OCI-LY7 (cell line): ENCODE data around the gene GALNT10. TPM values are rescaled to one million over a fixed set of nuclear protein-coding genes. Genes with fewer than 3 reads are reported as not detected.

ENCODE experiments used
- BruUV-seq: library from RNA; stranded (reverse); fragments of 400-500 nt; replicated peaks from 2 replicates; lab custom pipeline; 2021; lab: Mats Ljungman, UMichigan
- CTCF ChIA-PET: fragments of 300-600 bp; sonication (Branson Sonifier 250); formaldehyde crosslinking; loops from one replicate; lab custom pipeline; 2022; ENCODE audit warnings: antibody characterized with exemption; ENCODE audit not compliant: unreplicated experiment; lab: Charles Lee
- POLR2A ChIA-PET: fragments of 300-600 bp; sonication (Branson Sonifier 250); formaldehyde crosslinking; loops from one replicate; lab custom pipeline; 2022; ENCODE audit warnings: antibody characterized with exemption; lab: Charles Lee
- DNase-seq: peaks from one replicate; pipeline ENCODE4 v3.0.0-alpha.2; 2015; ENCODE audit warnings: low spot score
- H2AFZ ChIP-seq: fragments of 200-600 bp; sonication (generic), shearing (Covaris generic); 2 replicates; pipeline ENCODE4 v1.6.1; 2014; ENCODE audit warnings: mild to moderate bottlenecking, antibody characterized with exemption, low read length, moderate library complexity
- H3K27ac ChIP-seq: fragments of 200-600 bp; sonication (generic); 2 replicates; pipeline ENCODE4 v1.5.1; 2014; ENCODE audit warnings: mixed run types, low read depth, mild to moderate bottlenecking, moderate library complexity, low read length, inconsistent platforms; ENCODE audit not compliant: poor library complexity, severe bottlenecking
- H3K36me3 ChIP-seq: fragments of 200-600 bp; sonication (generic); 2 replicates; pipeline ENCODE4 v1.6.1; 2014; ENCODE audit warnings: mild to moderate bottlenecking, antibody characterized with exemption, low read length, moderate library complexity, mixed read lengths; ENCODE audit not compliant: insufficient read depth
- H3K4me1 ChIP-seq: fragments of 200-600 bp; sonication (generic); 2 replicates; pipeline ENCODE4 v1.5.1; 2014; ENCODE audit warnings: mild to moderate bottlenecking, low read length; ENCODE audit not compliant: insufficient read depth, poor library complexity, severe bottlenecking
- H3K4me2 ChIP-seq: fragments of 200-600 bp; sonication (generic); 2 replicates; pipeline ENCODE4 v1.6.1; 2014; ENCODE audit warnings: mild to moderate bottlenecking, low read length
- H3K4me3 ChIP-seq: fragments of 200-600 bp; sonication (generic); 2 replicates; pipeline ENCODE4 v1.5.1; 2014; ENCODE audit warnings: mild to moderate bottlenecking, low read depth, low read length; ENCODE audit not compliant: poor library complexity, severe bottlenecking
- H3K79me2 ChIP-seq: fragments of 200-600 bp; sonication (generic); 2 replicates; pipeline ENCODE4 v1.6.1; 2016; ENCODE audit warnings: low read depth, mild to moderate bottlenecking, low read length, moderate library complexity, mixed read lengths; ENCODE audit not compliant: insufficient read depth
- H3K9me2 ChIP-seq: fragments of 200-600 bp; sonication (generic); 2 replicates; pipeline ENCODE4 v1.6.1; 2016; ENCODE audit warnings: mild to moderate bottlenecking, low read length, mixed read lengths; ENCODE audit not compliant: insufficient read depth
- H3K9me3 ChIP-seq: fragments of 200-600 bp; sonication (generic); 2 replicates; pipeline ENCODE4 v1.6.1; 2014; ENCODE audit warnings: mild to moderate bottlenecking, mixed run types, low read length, mixed read lengths
- H4K20me1 ChIP-seq: fragments of 200-600 bp; sonication (generic); 2 replicates; pipeline ENCODE4 v1.6.1; 2014; ENCODE audit warnings: mild to moderate bottlenecking, antibody characterized with exemption, low read length, moderate library complexity, mixed read lengths; ENCODE audit not compliant: insufficient read depth
- CTCF ChIP-seq: fragments of 200-600 bp; sonication (generic); conservative IDR thresholded peaks from 2 replicates; pipeline ENCODE4 v1.5.1; 2014; ENCODE audit warnings: mild to moderate bottlenecking, antibody characterized with exemption, low read length, moderate library complexity, mixed read lengths
- EZH2phosphoT487 ChIP-seq: fragments of 200-600 bp; sonication (generic); IDR thresholded peaks from 2 replicates; pipeline ENCODE4 v1.6.1; 2018; ENCODE audit warnings: low read depth, borderline replicate concordance, mild to moderate bottlenecking, mixed run types, antibody characterized with exemption, low read length, moderate library complexity, mixed read lengths
- intact Hi-C: fragments of 100-400 bp; cut with micrococcal nuclease; formaldehyde crosslinking; loops from one replicate; pipeline ENCODE4 v1.10.0; 2022; ENCODE audit not compliant: unreplicated experiment
- total RNA-seq, 2 experiments: library from RNA; depleted of rRNA in 1 of 2; stranded (reverse); fragments of >200 nt in 1 of 2; shearing (Covaris generic) in 1 of 2; gene quantifications; 2 replicates each; pipeline ENCODE4 v1.2.3, GENCODE V29; 2014 to 2022

GALNT10 gene
- total RNA-seq, 2 experiments from 2014 or later: 7.3 to 20.6 TPM

GRCh38 chr5:154386952-154387629 is 196.6 kb downstream of the GALNT10 start:
- Histone ChIP-seq H4K20me1 (no peaks in the 10 kb centered on the region), H3K4me1 (peaks cover 15% of the 10 kb centered on the region), H3K9me3 (no peaks in the 10 kb centered on the region), H3K79me2 (no peaks in the 10 kb centered on the region), H3K9me2 (no peaks in the 10 kb centered on the region), H3K4me2 (no peak overlapping the region), H2AFZ (no peak overlapping the region), H3K4me3 (no peak overlapping the region), H3K36me3 (peaks cover 7% of the 10 kb centered on the region), H3K27ac (no peak overlapping the region)
- no peak for DNase-seq
- ChIA-PET CTCF (no interaction called here), POLR2A (interaction anchor here (0.5 to 0.9 kb wide), 2 partner anchors 197 to 395 kb away, joined by 3 to 4 read pairs; no protein-coding TSS in a partner anchor)
- BruUV-seq: no TSS peak
- intact Hi-C loops: no loop called here
- no peak for TF ChIP-seq CTCF
- no peak for TF ChIP-seq EZH2phosphoT487

- no peak for TF ChIP-seq EZH2phosphoT487
- no peak for TF ChIP-seq CTCF
- no peaks in the 10 kb centered on the region for H4K20me1 ChIP-seq
- no TSS peak for BruUV-seq
- no peak overlapping the region for H3K4me2 ChIP-seq
- H3K4me3 ChIP-seq: no peak overlapping the region
- no peaks in the 10 kb centered on the region for H3K9me2 ChIP-seq
- CTCF ChIA-PET: no interaction called here
- DNase-seq: no peak
- H3K4me1 ChIP-seq: peaks cover 15% of the 10 kb centered on the region
- H3K9me3 ChIP-seq: no peaks in the 10 kb centered on the region
- POLR2A ChIA-PET: no interaction called here
- H3K36me3 ChIP-seq: no peaks in the 10 kb centered on the region; the same call in 1 of the 2 replicates
- H3K27ac ChIP-seq: no peak overlapping the region
- H3K79me2 ChIP-seq: no peaks in the 10 kb centered on the region
- no peak overlapping the region for H2AFZ ChIP-seq
- intact Hi-C loops: no loop called here
These were observed 198.3 kb downstream of the GALNT10 start for GRCh38 chr5:154388842-154389241.

GRCh38 chr5:154390096-154390495 is 199.6 kb downstream of the GALNT10 start:
- Histone ChIP-seq H3K4me2 (no peak overlapping the region), H3K4me1 (peaks cover 4% of the 10 kb centered on the region), H3K27ac (no peak overlapping the region), H3K4me3 (no peak overlapping the region), H2AFZ (no peak overlapping the region), H3K9me3 (no peaks in the 10 kb centered on the region), H4K20me1 (no peaks in the 10 kb centered on the region), H3K36me3 (no peaks in the 10 kb centered on the region), H3K79me2 (no peaks in the 10 kb centered on the region), H3K9me2 (no peaks in the 10 kb centered on the region)
- no peak for DNase-seq
- ChIA-PET POLR2A (no interaction called here), CTCF (no interaction called here)
- no peak for TF ChIP-seq CTCF
- intact Hi-C loops: no loop called here
- BruUV-seq: no TSS peak
